ENCODE results near the gene LTBP1.

DNA sequence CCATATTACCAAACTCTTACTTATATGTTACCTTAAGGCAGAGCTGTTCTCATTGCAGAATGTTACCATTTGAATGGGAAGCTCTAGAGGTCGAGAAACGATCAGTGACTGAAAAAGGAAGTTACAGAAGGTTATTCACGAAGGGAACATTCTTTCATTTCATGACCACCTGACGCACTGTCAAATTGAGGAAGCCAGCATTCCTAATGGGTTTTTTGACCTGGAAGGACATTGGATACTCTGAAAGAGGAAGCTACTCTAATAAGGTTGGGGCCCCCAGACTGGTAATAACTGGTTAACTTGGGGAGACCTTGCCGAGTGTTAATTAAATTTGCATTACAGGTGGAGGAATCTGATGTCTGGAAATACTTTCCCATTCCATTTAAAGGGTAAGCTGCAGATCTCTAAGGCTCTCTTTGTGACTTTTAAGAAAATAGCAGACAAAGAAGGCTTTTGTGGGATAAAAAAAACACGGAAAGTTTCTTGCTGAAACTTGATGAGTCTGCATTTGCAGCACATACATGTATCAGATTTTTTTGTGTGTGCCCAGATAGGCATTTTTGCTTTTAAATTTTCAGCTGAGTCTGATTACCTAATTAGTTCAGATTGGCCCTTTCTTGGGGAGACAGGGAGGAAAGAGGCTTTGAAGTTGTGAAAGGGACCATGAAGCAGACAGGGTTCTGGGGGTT, 137.1 kb downstream of the LTBP1 start:
- TF ChIP-seq EZH2phosphoT487 (IDR thresholded peaks at IDR 0.05; ENCODE audit: insufficient read depth, low read depth) (no peak), EZH2 (IDR thresholded peaks at IDR 0.05; ENCODE audit: insufficient read depth, poor library complexity, severe bottlenecking) (no peak)
